HepG2 (cell line): Measurements from ENCODE around the gene SEMA7A. TPM values are rescaled to one million over a fixed set of nuclear protein-coding genes. Genes with fewer than 3 reads are reported as not detected.

Experiments
- CBX5 ChIP-seq: sonication (generic); formaldehyde crosslinking; IDR thresholded peaks from 2 replicates; pipeline ENCODE4 v1.4.0; 2020; ENCODE audit warnings: missing genetic modification reagents, borderline replicate concordance
- FLYWCH1 ChIP-seq: sonication (generic); formaldehyde crosslinking; IDR thresholded peaks from 2 replicates; pipeline ENCODE4 v1.8.1; 2023; ENCODE audit warnings: mild to moderate bottlenecking, missing genetic modification reagents
- GLI4 ChIP-seq: sonication (generic); formaldehyde crosslinking; IDR thresholded peaks from 2 replicates; pipeline ENCODE4 v1.5.1; 2020; ENCODE audit warnings: missing genetic modification reagents, mild to moderate bottlenecking, moderate library complexity, borderline replicate concordance
- NFE2L2 ChIP-seq: fragments of 150-350 bp; IDR thresholded peaks from 2 replicates; pipeline ENCODE4 v1.6.1; 2014; ENCODE audit warnings: low read length
- NONO ChIP-seq, 2 experiments: fragments of 450-650 bp in 1 of 2; sonication (generic) in 1 of 2; formaldehyde crosslinking in 1 of 2; IDR thresholded peaks in 1 of 2; conservative IDR thresholded peaks in 1 of 2; 2 replicates each; pipeline versions ENCODE4 v1.6.1 to v1.8.0; 2017 to 2022; ENCODE audit warnings: mild to moderate bottlenecking in 1 of 2, missing genetic modification reagents in 1 of 2, moderate library complexity in 1 of 2
- PRMT3 ChIP-seq: sonication (generic); formaldehyde crosslinking; IDR thresholded peaks from 2 replicates; pipeline ENCODE4 v1.8.1; 2022; ENCODE audit warnings: low read depth, mild to moderate bottlenecking, moderate library complexity, missing genetic modification reagents, borderline replicate concordance
- SMARCC2 ChIP-seq: fragments of 450-650 bp; IDR thresholded peaks from 2 replicates; pipeline ENCODE4 v1.6.1; 2017; ENCODE audit warnings: antibody characterized with exemption, mild to moderate bottlenecking
- SP2 ChIP-seq: sonication (generic); formaldehyde crosslinking; IDR thresholded peaks from 2 replicates; pipeline ENCODE4 v1.5.1; 2020; ENCODE audit warnings: mild to moderate bottlenecking, missing genetic modification reagents
- YEATS2 ChIP-seq: sonication (generic); formaldehyde crosslinking; IDR thresholded peaks from 2 replicates; pipeline ENCODE4 v1.4.0; 2020; ENCODE audit warnings: missing genetic modification reagents, borderline replicate concordance
- ZBTB8A ChIP-seq: sonication (generic); formaldehyde crosslinking; IDR thresholded peaks from 2 replicates; pipeline ENCODE4 v1.4.0; 2020; ENCODE audit warnings: mild to moderate bottlenecking, low read depth, missing genetic modification reagents, borderline replicate concordance
- ZFP37 ChIP-seq: sonication (generic); formaldehyde crosslinking; IDR thresholded peaks from 2 replicates; pipeline ENCODE4 v1.4.0; 2020; ENCODE audit warnings: missing genetic modification reagents, borderline replicate concordance
- ZNF235 ChIP-seq: sonication (generic); formaldehyde crosslinking; IDR thresholded peaks from 2 replicates; pipeline ENCODE4 v1.8.1; 2023; ENCODE audit warnings: mild to moderate bottlenecking, missing genetic modification reagents, borderline replicate concordance
- ZNF264 ChIP-seq: sonication (generic); formaldehyde crosslinking; IDR thresholded peaks from 2 replicates; pipeline ENCODE4 v1.4.0; 2020; ENCODE audit warnings: missing genetic modification reagents
- polyA plus RNA-seq, 8 experiments: library from polyadenylated mRNA; depleted of rRNA in 3 of 8; stranded (reverse) in 7 of 8; unstranded in 1 of 8; fragments of >200 nt; fragmentation: Illumina TruSeq in 4 of 8; extraction: Trizol in 4 of 8; gene quantifications; 2 replicates each; pipeline versions ENCODE4 v1.2.1 to v1.2.3, GENCODE V29; 2011 to 2016; ENCODE audit warnings: low read depth in 4 of 8, missing spikeins in 1 of 8, mixed read lengths in 1 of 8; ENCODE audit not compliant: insufficient read depth in 1 of 8
- total RNA-seq, 5 experiments: library from RNA; depleted of rRNA; stranded (reverse); fragments of >200 nt; fragmentation: Illumina TruSeq; extraction: Trizol; gene quantifications; 2 replicates each; pipeline ENCODE4 v1.2.3, GENCODE V29; 2016; ENCODE audit warnings: low read depth in 1 of 5
- TF ChIP-seq, protein P1 (sequence below), 2 experiments: fragments of 450-650 bp in 1 of 2; sonication (generic) in 1 of 2; formaldehyde crosslinking in 1 of 2; IDR thresholded peaks; 2 replicates each; pipeline versions ENCODE4 v1.6.1 to v1.8.0; 2016 to 2022; ENCODE audit warnings: antibody characterized with exemption in 1 of 2, mild to moderate bottlenecking in 1 of 2, missing genetic modification reagents in 1 of 2
- TF ChIP-seq, protein P2 (sequence below): sonication (generic); formaldehyde crosslinking; IDR thresholded peaks from 2 replicates; pipeline ENCODE4 v1.4.0; 2020; ENCODE audit warnings: mild to moderate bottlenecking, missing genetic modification reagents
- TF ChIP-seq, protein P3 (sequence below): IDR thresholded peaks from 2 replicates; pipeline ENCODE4 v1.6.1; 2018; ENCODE audit warnings: missing genetic modification reagents

SEMA7A gene
- total and polyA plus RNA-seq, 2 of the 13 experiments (the other 11 are each of a cell fraction or from before 2014, with no cell fraction given), result 9.0 to 15.8 TPM

DNA sequence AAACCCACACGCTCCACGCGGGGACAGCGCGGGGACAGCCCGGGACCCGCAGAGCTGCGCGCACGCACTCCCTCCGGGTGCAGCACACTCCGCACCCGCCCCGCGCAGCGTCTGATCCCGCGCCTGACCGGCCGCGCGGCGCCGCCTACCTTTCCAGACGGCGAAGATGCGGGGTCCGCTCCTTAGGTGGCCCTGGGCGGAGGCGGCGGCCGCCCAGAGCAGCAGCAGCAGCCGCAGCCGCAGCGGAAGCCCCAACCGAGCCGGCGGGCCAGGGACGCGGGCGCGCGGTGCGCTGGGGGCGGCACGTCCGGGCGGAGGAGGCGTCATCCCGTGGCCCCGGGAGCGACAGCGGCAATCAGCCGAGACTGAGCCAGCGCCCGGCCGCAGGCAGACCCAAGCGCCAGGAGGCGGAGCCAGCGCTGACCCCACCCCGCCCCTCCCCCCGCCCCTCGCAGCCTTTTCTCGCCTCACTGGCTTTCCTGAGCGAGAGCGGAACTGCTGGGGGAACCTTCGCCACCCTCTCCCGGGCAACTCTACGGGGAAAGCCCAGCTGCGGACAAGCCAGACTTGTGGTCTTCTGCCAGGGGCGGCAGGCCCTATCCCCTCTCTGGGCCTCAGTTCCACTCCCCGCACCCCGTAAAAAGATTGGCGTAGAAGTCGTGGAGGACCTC, at the start of gene SEMA7A (continued):
- no peak for TF ChIP-seq FLYWCH1 (CRISPR knock-in tag)
- no peak for TF ChIP-seq ZNF264 (CRISPR knock-in tag)
- TF ChIP-seq ZFP37 (CRISPR knock-in tag), result no peak
- TF ChIP-seq ZNF235 (CRISPR knock-in tag), result no peak
- TF ChIP-seq PRMT3, result no peak
- no peak for TF ChIP-seq NONO (IDR thresholded peaks at IDR 0.05)
- TF ChIP-seq NONO (CRISPR knock-in tag; conservative IDR thresholded peaks at IDR 0.05), result peak; percentile 55
- TF ChIP-seq CBX5 (CRISPR knock-in tag), result no peak
- TF ChIP-seq, protein P1, sequence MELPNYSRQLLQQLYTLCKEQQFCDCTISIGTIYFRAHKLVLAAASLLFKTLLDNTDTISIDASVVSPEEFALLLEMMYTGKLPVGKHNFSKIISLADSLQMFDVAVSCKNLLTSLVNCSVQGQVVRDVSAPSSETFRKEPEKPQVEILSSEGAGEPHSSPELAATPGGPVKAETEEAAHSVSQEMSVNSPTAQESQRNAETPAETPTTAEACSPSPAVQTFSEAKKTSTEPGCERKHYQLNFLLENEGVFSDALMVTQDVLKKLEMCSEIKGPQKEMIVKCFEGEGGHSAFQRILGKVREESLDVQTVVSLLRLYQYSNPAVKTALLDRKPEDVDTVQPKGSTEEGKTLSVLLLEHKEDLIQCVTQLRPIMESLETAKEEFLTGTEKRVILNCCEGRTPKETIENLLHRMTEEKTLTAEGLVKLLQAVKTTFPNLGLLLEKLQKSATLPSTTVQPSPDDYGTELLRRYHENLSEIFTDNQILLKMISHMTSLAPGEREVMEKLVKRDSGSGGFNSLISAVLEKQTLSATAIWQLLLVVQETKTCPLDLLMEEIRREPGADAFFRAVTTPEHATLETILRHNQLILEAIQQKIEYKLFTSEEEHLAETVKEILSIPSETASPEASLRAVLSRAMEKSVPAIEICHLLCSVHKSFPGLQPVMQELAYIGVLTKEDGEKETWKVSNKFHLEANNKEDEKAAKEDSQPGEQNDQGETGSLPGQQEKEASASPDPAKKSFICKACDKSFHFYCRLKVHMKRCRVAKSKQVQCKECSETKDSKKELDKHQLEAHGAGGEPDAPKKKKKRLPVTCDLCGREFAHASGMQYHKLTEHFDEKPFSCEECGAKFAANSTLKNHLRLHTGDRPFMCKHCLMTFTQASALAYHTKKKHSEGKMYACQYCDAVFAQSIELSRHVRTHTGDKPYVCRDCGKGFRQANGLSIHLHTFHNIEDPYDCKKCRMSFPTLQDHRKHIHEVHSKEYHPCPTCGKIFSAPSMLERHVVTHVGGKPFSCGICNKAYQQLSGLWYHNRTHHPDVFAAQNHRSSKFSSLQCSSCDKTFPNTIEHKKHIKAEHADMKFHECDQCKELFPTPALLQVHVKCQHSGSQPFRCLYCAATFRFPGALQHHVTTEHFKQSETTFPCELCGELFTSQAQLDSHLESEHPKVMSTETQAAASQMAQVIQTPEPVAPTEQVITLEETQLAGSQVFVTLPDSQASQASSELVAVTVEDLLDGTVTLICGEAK (IDR thresholded peaks at IDR 0.05), result no peak
- TF ChIP-seq, protein P1 (CRISPR knock-in tag; IDR thresholded peaks at IDR 0.05), result no peak; the same call in 1 of the 2 replicates
- TF ChIP-seq SP2 (CRISPR knock-in tag), result no peak
- no peak; the same call in 1 of the 2 replicates for TF ChIP-seq ZBTB8A (CRISPR knock-in tag)
- no peak for TF ChIP-seq NFE2L2
- TF ChIP-seq, protein P2, sequence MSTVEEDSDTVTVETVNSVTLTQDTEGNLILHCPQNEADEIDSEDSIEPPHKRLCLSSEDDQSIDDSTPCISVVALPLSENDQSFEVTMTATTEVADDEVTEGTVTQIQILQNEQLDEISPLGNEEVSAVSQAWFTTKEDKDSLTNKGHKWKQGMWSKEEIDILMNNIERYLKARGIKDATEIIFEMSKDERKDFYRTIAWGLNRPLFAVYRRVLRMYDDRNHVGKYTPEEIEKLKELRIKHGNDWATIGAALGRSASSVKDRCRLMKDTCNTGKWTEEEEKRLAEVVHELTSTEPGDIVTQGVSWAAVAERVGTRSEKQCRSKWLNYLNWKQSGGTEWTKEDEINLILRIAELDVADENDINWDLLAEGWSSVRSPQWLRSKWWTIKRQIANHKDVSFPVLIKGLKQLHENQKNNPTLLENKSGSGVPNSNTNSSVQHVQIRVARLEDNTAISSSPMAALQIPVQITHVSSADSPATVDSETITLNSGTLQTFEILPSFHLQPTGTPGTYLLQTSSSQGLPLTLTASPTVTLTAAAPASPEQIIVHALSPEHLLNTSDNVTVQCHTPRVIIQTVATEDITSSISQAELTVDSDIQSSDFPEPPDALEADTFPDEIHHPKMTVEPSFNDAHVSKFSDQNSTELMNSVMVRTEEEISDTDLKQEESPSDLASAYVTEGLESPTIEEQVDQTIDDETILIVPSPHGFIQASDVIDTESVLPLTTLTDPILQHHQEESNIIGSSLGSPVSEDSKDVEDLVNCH (CRISPR knock-in tag), result no peak
- TF ChIP-seq, protein P3, sequence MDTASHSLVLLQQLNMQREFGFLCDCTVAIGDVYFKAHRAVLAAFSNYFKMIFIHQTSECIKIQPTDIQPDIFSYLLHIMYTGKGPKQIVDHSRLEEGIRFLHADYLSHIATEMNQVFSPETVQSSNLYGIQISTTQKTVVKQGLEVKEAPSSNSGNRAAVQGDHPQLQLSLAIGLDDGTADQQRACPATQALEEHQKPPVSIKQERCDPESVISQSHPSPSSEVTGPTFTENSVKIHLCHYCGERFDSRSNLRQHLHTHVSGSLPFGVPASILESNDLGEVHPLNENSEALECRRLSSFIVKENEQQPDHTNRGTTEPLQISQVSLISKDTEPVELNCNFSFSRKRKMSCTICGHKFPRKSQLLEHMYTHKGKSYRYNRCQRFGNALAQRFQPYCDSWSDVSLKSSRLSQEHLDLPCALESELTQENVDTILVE (CRISPR knock-in tag), result no peak; the same call in 1 of the 2 replicates
- TF ChIP-seq YEATS2 (CRISPR knock-in tag), result no peak
- 0 out of 2 replicates have a peak, but pooled peaks have one; percentile 50 for TF ChIP-seq GLI4 (CRISPR knock-in tag)
- TF ChIP-seq SMARCC2, result no peak
